Duodenal mucosa (tissue), 2 donors: ENCODE results near the gene CHPF.

Experiments used
- H3K27ac ChIP-seq: one replicate; pipeline ENCODE4 v1.7.0; 2013; ENCODE audit warnings: low read depth, low read length
- H3K27me3 ChIP-seq, 2 donors: one replicate each; pipeline ENCODE4 v1.7.0; 2013; ENCODE audit warnings: low read length in 2 of 2, control low read depth in 1 of 2; ENCODE audit not compliant: insufficient read depth in 2 of 2, control insufficient read depth in 1 of 2
- H3K36me3 ChIP-seq, 2 donors: one replicate each; pipeline ENCODE4 v1.7.0; 2013; ENCODE audit warnings: low read length in 2 of 2, control low read depth in 1 of 2; ENCODE audit not compliant: insufficient read depth in 2 of 2, control insufficient read depth in 1 of 2
- H3K4me1 ChIP-seq, 2 donors: one replicate each; pipeline ENCODE4 v1.7.0; 2013; ENCODE audit warnings: low read length in 2 of 2, control low read depth in 1 of 2; ENCODE audit not compliant: insufficient read depth in 2 of 2, control insufficient read depth in 1 of 2
- H3K4me3 ChIP-seq, 2 donors: one replicate each; pipeline ENCODE4 v1.7.0; 2013; ENCODE audit warnings: low read length in 2 of 2, low read depth in 1 of 2
- H3K9ac ChIP-seq, 2 donors: one replicate each; pipeline ENCODE4 v1.7.0; 2013; ENCODE audit warnings: low read length in 2 of 2, low read depth in 1 of 2
- H3K9me3 ChIP-seq, 2 donors: one replicate each; pipeline ENCODE4 v1.7.0; 2013; ENCODE audit warnings: low read length in 2 of 2, control low read depth in 1 of 2; ENCODE audit not compliant: control insufficient read depth in 1 of 2

CHPF gene

GRCh38 chr2:219531639-219532377 is 11.8 kb downstream of the CHPF start:
- Histone ChIP-seq H3K4me1 (no peaks in the 10 kb centered on the region), H3K9me3 (no peaks in the 10 kb centered on the region), H3K36me3 (no peaks in the 10 kb centered on the region), H3K27ac (no peak overlapping the region), H3K27me3 (peaks cover 31 to 53% of the 10 kb centered on the region in 2 donors), H3K9ac (no peak overlapping the region), H3K4me3 (no peak overlapping the region)

GRCh38 chr2:219530048-219530963 is 13.3 kb downstream of the CHPF start:
- Histone ChIP-seq H3K9me3 (no peaks in the 10 kb centered on the region), H3K27me3 (peaks cover 44 to 60% of the 10 kb centered on the region in 2 donors), H3K9ac (no peak overlapping the region), H3K4me3 (no peak overlapping the region), H3K27ac (no peak overlapping the region), H3K36me3 (no peaks in the 10 kb centered on the region), H3K4me1 (no peaks in the 10 kb centered on the region)

- H3K36me3 ChIP-seq = no peaks in the 10 kb centered on the region
- no peak overlapping the region for H3K27ac ChIP-seq
- no peaks in the 10 kb centered on the region for H3K9me3 ChIP-seq
- peaks cover 64 to 81% of the 10 kb centered on the region in 2 donors for H3K27me3 ChIP-seq
- H3K4me1 ChIP-seq = peaks cover 0 to 4% of the 10 kb centered on the region in 2 donors
- no peak overlapping the region for H3K4me3 ChIP-seq
- H3K9ac ChIP-seq = no peak overlapping the region
Measured at GRCh38 chr2:219527472-219527871, 16.1 kb downstream of the CHPF start.

- Histone ChIP-seq H3K27ac (no peak overlapping the region), H3K9me3 (no peaks in the 10 kb centered on the region), H3K27me3 (peaks cover 68 to 80% of the 10 kb centered on the region in 2 donors), H3K4me1 (peaks cover 0 to 4% of the 10 kb centered on the region in 2 donors), H3K36me3 (no peaks in the 10 kb centered on the region), H3K4me3 (no peak overlapping the region), H3K9ac (no peak overlapping the region)
Measured at GRCh38 chr2:219527076-219527394, 16.6 kb downstream of the CHPF start.

- H3K9ac ChIP-seq = no peak overlapping the region
Measured at GRCh38 chr2:219526320-219527075, 17.1 kb downstream of the CHPF start.

DNA sequence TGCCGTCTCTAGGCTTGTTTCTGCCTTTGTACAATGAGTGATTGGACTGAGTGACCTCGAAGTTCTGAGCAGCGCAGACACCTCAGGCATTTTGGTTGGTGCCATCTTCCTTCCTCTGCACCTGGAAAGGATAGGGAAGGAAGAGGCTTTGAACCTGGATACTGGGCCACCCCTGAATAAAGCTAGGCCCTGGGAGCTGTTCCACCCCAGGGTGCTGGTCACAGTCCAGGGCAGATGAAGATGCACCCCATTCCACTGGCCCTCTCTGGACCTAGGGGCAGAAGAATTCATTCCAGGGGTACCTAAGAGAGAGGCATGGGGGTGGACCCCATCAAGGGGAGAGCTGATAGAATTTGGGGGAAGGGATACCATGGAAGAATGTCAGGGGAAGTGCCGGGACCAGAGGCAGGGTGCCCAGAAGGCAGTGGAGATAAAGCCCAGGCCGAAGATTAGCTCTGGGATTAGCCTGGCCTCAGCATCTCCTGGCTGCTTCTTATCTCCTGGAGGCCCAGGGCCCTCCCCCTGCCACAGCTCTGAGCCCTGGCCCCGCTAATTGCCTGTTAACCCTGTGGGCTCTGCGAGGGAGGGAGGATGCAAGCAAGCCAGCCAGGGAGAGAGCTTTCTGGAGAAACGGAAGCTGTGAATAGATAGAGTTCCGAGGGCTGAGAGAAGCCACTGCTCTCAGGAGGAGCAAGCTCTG is 17.9 kb downstream of the CHPF start:
- no peak overlapping the region for H3K9ac ChIP-seq
- H3K4me3 ChIP-seq = no peak overlapping the region
- peaks cover 0 to 4% of the 10 kb centered on the region in 2 donors for H3K4me1 ChIP-seq
- no peaks in the 10 kb centered on the region for H3K9me3 ChIP-seq
- peaks cover 81 to 82% of the 10 kb centered on the region in 2 donors for H3K27me3 ChIP-seq
- no peak overlapping the region for H3K27ac ChIP-seq
- no peaks in the 10 kb centered on the region for H3K36me3 ChIP-seq

More at GRCh38 chr2:219526320-219527075, 17.1 kb downstream of the CHPF start:
- H3K4me3 ChIP-seq = no peak overlapping the region
- no peaks in the 10 kb centered on the region for H3K9me3 ChIP-seq
- H3K4me1 ChIP-seq = peaks cover 0 to 4% of the 10 kb centered on the region in 2 donors
- no peaks in the 10 kb centered on the region for H3K36me3 ChIP-seq
- no peak overlapping the region for H3K27ac ChIP-seq
- H3K27me3 ChIP-seq = peaks cover 74 to 80% of the 10 kb centered on the region in 2 donors

DNA sequence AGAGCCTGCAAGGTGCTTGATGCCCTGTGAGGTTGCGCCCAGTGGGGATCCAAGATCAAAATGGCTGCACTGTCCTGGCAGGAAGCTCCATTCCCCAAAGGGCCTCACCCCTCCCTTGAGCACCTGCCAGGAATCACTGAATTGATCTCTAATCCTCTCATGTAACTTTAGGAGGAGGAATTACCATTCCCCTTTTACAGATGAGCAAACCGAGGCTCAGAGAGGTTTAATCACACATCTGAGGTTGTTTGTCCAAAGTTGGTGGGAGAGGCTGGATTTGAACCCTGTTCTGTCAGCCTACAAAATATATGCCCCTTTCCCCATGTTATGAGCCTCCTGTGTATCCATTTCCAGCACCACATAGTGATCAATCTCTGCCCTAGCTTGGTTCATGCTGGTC is 18.8 kb downstream of the CHPF start:
- H3K9ac ChIP-seq = no peak overlapping the region
- peaks cover 77 to 87% of the 10 kb centered on the region in 2 donors for H3K27me3 ChIP-seq
- peaks cover 0 to 4% of the 10 kb centered on the region in 2 donors for H3K4me1 ChIP-seq
- H3K4me3 ChIP-seq = no peak overlapping the region
- H3K9me3 ChIP-seq = no peaks in the 10 kb centered on the region
- H3K27ac ChIP-seq = no peak overlapping the region
- H3K36me3 ChIP-seq = no peaks in the 10 kb centered on the region

- Histone ChIP-seq H3K9me3 (no peaks in the 10 kb centered on the region), H3K36me3 (no peaks in the 10 kb centered on the region), H3K9ac (no peak overlapping the region), H3K27me3 (peaks cover 68 to 80% of the 10 kb centered on the region in 2 donors), H3K4me3 (no peak overlapping the region), H3K27ac (no peak overlapping the region), H3K4me1 (peaks cover 0 to 4% of the 10 kb centered on the region in 2 donors)
Measured at GRCh38 chr2:219523031-219523671, 20.5 kb downstream of the CHPF start.
